H4 (cell line): ENCODE results near the gene COX5A. TPM values are rescaled to one million over a fixed set of nuclear protein-coding genes. Genes with fewer than 3 reads are reported as not detected.
A peak's percentile ranks its signal among the peaks of the same experiment; 100 is the strongest.
"Not testable (repeated sequence)": the region's sequence is repeated elsewhere in the genome, so short reads cannot be mapped to it uniquely, and the experiment has no call there.

Experiments used
- DNase-seq: peaks from one replicate; pipeline ENCODE4 v3.0.0-alpha.2; 2015; ENCODE audit warnings: low spot score
- total RNA-seq: library from RNA; depleted of rRNA; stranded (reverse); fragments of >200 nt; shearing (Covaris generic); gene quantifications from 2 replicates; pipeline ENCODE4 v1.2.3, GENCODE V29; 2014

The COX5A gene
- total RNA-seq, 1 experiment from 2014 or later: 160 TPM

DNA sequence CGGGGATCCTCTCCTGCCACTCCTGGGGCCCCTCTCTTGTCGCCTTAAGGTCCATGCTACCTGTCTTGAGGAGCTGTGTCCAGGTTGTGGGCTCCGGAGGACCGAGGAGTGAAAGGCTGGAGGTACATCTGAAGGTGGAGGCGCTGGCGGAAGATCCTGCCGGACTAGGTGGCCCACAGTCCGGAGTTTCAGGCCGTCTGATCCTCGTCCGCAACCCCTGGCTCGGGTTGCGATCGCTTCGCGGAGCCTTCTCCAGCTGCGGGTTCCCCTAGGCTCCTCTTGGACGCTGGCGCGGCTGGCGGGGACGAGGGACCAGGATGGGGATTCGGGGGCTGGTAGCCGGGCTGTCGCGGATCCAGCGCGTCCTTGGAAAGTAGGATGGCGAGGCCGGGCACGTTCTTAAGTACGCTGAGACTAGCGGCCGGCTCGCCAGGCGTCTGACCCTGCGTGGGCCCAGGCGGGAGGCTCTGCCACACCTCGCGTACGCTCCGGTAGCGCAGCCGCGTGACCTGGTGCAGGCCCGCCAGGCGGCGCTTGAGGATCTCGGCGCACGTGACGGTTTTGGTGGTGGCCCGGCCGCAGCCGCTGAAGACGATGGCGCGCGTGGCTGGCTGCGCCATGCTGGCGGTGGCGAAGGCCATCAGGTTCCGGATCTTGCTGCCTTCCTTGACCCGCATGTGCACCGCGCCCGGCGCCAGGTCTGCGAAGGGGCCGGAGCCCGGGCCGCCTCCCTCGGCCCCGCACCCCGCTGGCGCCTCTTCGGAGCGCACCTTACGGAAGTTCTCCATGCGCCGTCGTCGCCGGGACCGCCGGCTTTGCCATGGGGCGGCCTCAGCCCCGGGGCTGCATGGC, 18.1 kb upstream of the COX5A start:
- DNase-seq: no peak

DNA sequence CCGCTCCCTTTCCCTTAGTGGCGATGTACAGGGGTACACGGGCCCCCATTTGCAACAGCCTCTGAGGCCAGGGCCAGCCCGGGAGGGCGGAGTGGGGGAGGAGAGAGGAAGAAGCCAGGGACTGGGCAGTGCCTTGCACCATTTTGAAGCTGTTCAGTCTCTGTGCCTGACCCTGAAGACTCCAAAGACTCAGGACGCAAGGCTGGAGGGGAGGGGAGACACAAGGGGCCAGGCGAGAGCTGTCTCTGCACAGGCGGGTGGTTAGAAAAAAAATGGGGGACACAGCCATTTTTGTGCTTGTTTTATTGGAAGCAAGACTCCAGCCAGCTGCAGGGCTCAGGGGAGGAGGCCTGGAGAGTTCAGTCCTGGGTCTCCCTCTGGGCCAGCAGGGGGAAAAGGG, 17.1 kb upstream of the COX5A start:
- DNase-seq: no peak

DNA sequence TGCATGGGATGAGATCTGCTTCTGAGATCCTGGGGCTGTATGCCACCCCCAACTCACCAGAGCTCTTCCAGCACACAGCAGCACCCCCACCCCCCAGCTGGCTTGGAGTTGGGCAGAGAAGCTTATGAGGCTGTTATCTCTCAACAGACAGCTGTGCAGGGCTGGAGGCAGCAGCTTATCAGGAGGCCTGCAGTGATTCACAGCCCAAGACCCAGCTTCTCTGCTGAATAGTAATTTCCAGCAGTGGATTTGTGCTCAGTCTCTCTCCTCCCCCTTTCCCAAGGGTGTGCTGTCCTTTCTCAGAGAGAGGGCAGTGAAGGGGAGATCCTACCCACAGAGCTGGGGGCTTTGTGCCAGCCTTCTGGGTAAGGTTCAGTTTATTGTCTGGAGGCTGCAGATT, 16.6 kb upstream of the COX5A start:
- no peak for DNase-seq

DNA sequence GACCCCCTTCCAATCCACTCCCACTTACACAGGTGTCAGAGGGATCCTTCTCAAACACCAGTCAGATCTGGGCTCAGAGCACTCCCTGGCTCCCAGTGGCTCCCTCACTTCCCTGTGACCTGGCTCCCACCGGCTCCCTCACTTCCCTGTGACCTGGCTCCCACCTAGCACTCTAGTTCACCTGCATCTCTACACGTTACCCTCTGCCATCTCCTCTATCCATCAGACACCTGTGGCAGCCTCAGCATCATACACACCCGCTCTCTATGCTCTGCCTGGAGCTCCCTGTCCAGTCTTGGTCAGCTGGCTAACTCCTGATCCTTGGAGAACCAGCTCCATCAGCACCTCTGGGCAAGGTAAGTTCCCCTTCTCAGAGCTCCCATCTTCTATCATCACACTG, 13.1 kb upstream of the COX5A start:
- DNase-seq: no peak

DNA sequence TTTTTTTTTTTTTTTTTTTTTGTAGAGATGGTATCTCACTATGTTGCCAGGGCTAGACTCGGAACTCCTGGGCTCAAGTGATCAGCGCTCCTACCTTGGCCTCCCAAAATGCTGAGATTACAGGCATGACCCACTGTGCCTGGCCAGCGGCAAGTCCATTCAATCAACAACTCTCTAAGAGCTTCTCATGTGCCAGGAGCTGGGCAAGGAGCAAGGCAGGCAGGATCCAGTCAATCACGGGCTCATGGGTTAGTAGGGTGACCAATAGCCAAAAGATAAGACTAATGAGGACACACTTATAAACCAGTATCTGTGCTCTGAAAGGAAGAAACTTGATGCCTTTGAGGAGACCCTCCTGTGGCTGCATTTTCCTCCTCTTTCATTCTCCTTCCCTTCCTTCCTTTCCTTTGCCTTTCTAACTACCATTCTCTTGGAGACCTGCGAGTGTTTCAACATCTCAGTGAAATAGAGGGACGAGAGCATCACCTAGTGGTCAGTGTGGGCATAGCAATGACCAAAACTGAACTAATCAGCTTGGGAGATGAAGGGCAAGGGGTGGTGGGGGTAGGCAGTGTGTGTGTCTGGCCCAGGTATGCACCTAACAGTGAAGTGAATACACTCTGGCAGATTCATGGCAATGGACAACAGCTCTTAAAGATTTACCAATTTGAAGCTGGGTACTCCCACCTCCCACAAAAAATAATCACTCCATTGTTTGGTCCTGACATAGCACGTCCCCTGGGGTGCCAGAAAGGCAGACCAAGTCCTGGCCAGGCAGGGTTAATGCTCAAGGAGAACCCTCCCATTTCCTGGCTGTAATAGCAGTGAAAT, 12.4 kb upstream of the COX5A start:
- DNase-seq: peak; percentile 64

DNA sequence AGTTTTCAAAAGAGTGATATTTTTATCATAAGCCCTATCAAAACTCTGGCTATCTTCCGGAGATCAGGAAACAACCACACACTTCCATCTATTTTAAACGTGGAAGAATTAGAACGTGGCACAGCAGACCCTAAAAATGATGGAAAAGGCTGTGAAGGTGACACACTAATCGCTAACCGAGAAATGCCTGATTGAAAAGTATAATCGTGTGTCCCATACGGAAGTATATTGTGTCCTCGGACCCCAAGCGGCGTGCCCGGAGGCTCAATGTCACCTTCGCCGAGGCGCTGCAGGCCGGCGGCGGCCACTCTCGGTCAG, 642 bp downstream of the COX5A start:
- no peak for DNase-seq

DNA sequence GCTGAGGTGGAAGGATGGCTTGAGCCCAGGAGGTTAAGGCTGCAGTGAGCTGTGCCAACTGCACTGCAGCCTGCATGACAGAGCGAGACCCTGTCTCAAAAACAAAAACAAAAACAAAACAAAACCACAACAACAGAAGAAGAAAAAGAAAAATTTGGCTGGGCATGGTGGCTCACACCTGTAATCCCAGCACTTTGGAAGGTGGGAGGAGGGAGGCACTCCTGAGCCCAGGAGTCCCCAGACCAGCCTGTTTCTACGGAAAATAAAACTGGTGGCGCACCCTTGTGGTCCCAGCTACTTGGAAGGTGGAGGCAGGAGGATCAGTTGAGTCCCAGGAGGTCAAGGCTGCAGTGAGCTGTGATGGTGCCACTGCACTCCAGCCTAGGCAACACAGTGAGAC, 2.7 kb downstream of the COX5A start:
- not testable (repeated sequence) for DNase-seq

DNA sequence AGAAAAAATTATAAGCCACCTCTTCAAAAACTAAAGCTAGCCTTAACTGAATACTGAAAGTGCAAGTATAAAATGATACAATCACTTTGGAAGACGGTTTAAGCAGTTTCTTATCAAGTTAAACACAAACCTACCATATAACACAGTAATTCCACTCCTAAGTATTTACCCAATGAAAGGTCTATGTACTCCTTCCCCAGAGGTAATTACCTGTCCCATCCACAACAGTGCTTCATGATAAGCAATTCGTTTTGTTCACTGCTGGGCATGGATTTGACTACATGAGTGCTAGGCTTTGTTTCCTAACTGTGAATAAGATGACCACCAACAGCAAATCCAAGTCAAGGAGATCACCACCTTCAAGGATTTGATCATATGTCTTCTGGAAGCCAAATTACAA, 4.3 kb downstream of the COX5A start:
- DNase-seq: no peak

DNA sequence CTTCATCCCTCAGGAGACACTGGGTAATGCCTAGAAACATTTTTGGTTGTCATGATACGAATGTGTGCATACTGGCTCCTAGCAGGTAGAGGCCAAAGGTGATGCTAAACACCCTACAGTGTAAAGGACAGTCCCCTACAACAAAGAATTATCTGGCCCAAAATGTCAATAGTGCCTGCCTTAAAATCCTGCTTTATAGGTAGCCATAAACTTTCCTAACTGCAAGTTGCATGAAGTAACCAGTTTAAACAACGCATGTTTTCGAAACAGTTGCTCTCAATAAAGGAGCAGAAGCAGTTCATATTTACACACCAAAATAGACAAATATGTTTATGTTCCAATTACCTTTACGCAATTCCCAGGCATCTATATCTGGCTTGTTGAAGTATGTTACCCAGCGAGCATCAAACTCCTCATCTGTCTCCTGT, 9.1 kb downstream of the COX5A start:
- no peak for DNase-seq

DNA sequence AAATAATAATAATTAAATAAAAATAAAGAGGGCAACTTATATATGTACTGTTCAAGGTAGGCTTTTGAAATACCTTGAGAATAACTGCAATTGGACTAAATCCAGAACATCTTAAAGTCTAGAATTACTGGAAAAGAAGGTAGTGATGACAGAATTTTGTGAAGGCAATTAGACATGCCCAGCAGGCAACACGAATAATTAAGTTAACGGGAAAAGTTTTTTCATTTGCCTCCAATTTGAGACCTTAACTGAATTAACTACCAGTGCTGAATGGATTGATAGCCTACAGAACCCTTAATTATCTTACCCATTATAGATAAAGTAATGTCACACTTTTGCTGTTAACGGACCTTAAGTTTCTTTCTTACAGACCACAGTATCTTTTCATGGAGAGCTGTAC, 13.3 kb downstream of the COX5A start:
- DNase-seq: no peak

DNA sequence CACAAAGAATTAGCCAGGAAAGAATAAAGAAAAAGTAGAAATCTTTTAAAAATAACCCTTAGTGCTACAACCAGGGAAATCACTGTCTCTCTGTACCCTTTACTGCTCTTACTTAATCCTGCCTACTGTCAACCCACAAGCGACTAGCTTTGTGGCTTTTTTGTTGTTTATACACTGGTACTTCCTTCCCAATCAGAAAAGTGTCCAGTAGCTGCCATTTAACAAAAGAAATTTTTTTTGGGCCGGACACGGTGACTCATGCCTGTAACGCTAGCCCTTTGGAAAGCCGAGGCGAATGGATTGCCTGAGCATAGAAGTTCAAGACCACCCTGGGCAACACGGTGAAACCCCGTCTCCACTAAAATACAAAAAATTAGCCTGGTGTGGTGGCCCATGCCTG, 17.4 kb downstream of the COX5A start:
- peak; percentile 78 for DNase-seq

DNA sequence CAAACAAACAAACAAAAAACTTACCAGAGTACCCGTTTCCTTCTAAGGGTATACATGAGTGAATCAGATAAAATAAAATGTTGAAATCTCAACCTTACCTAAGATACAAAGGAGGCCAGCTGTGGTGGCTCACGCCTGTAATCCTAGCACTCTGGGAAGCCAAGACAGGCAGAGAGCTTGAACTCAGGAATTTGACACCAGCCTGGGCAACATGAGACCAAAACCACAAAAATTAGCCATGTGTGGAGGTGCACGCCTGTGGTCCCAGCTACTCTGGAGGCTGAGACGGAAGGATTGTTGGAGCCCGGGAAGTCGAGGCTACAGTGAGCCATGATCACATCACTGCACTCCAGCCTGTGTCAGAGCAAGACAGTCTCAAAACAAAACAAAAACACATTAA, 20.2 kb downstream of the COX5A start:
- DNase-seq: no peak

DNA sequence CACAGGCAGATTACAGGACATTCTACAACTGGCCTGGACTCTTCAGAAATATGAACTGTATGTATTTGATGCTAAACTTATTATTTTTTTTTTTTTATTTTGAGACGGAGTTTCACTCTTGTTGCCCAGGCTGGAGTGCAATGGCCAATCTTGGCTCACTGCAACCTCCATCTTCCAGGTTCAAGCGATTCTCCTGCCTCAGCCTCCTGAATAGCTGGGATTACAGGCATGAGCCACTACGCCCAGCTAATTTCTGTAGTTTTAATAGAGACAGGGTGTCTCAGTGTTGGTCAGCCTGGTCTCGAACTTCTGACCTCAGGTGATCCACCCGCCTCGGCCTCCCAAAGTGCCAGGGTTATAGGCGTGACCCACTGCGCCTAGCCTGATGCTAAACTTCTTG, 24.1 kb downstream of the COX5A start:
- DNase-seq: not testable (repeated sequence)

DNA sequence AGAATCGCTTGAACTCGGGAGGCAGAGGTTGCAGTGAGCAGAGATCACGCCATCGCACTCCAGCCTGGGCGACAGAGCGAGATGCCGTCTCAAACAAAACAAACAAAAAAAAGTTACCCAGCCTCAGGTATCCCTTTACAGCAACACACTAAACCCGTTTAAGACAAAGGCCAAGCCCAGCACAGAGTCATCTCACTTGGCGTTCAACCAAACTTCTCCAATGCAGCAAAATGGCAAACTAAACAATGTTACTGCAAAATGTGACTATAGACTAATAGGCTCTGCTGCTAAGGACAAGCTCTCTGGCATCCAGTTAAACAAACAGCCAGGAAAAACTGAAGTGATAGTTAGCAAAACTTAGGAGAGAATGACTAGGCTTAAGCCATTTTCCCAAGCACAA, 24.8 kb downstream of the COX5A start:
- no peak for DNase-seq

DNA sequence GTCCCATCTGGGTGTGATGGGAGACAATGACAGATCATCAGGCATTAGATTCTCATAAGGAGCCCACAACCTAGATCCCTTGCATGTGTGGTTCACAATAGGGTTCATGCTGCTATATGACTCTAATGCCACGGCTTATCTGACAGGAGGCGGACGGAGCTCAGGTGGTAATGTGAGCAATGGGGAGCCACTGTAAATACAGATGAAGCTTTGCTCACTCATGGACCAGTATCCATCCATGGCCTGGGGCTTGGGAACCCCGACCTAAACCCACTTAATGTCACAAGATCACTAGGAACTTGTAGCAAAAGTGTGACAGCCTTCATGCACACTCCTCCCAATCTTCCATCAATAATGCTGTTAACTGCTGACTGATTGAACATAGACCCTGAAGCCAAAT, 29.2 kb downstream of the COX5A start:
- DNase-seq: no peak

DNA sequence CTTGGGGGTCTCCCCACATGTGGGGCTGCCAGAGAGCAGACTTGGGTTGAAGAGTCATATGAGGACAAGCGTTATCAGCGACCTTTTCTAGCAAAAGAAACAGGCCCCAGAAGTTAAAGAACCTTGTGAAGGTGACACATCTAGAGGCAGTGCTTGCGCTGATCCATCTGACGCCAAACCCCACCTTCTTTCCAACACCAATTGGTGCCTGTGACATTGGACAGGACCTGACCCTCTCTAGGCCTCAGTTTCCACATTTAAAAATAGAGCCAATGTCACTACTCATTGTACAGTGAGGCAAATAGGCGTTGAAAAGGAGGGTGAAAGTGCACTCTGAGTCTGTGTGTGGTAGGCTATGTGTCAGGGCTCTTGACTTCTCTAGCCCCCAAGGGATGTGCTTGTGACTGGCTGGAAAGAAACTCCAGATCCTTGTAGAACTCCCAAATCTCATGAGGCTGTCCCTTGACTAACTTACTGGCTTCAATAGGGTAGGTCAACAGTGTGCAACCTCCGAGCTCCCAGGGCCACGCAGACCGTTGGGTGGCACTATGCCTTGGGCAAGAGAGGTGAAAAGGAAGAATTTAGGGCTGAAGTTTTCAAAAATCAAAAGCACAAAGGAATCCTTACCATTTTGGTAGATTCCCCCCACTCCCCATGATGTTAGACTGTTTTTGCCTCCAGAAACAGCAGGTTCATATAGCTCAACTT, 30.6 kb downstream of the COX5A start:
- DNase-seq: no peak

DNA sequence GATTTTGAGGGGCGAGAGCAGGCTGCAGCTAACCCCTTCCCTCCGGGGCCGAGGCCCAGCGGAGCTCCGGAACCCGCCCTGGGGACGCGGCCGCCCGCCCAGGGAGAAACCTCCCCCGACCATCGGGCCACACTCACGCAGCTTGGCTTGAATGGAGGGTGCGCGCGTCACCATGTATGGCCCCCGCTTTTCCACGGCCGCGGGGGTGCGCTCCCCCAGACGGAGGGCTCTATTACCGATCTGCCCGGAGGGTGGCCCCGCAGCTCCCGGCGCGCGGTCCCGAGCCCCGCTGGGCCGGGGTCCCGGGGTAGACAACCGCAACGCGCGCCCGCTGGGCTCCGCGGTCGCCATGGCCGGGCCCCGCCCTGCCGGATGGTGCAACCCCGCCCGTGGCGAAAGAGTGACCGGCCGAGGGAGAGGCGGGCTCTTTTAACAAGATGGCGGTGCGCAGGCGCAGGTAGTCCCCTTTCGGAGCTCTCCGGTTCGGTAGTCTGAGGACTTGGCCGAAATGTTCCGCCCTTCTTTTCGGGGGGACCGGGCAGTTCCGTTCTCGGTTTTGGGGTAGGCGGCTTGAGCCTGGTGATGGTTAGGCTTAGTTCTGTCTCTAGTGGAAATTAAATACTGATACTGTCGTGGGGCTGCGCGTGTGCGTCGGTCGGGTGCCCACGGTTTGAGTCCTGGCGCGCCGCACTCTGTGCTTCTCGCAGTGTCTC, 31.3 kb downstream of the COX5A start, which contains the start of gene FAM219B:
Gene FAM219B, minus strand, starts transcription at position 402 of the 713 bp plus-strand sequence. Its CDS starts 51 bp downstream, at position 351.
- peak; percentile 75 for DNase-seq

DNA sequence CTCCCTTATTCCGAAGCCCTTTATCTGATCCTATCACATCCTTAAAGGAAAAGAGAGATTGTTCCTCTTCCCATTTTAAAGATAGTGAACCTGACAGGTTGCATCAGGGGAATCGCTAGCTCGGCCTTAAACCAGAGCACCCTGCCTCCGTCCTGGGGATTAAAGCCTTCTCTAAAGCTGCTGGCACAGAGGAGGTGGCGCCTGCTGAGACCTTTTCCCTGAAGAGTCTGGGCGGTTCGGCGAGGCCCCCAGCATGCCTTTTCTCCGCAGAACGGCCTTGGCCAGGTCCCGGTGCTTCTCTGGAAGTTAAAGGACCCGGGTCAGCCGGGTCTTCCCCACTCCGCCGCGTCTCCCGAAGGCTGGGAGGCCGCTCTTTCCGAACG, 31.8 kb downstream of the COX5A start:
- no peak for DNase-seq

DNA sequence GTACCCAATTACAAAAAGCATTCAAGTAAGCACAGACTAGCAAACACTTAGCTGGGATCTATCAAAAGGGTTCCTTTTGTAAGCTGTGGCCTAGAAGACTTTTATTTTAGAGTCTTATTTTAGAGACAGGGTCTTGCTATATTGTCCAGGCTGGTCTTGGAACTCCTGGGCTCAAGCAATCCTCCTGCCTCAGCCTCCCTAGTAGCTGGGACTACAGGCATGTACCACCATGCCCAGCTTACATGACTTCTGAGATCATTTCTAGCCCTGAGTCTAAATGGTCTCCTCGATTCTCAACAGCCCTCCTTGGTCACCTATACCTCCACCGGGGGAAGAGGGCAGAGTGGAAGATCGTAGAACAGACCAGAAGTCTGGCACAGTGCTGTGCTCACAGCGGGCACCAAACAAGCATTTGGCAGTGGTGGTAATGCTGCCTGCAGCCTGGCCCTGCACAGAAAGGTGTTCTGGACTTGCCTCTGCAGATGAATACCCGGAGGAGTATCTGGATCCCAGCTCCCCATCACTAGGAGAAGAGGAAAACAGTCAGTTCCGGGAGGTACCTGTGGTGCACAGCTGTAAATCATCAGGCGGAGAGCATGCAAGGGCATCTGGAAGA, 33.6 kb downstream of the COX5A start:
- DNase-seq: no peak

DNA sequence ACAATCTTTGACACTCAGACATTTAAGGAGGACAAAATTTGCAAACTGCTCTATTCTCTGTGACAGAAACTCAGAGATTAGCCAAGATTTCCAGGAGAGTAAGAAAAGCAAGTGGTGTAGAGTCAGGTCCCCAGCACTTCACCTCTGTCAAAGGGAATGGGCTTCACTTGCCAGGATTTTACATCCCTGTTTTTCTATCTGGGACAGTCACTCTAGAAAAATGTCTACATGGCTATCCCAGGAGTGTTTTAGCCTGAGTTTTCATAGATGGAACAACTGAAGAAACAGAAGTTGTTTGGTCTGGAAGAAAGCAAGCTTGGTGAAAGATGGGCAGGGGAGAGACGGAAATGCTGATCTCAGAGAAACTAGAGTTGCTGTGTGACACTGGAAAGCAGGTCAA, 34.2 kb downstream of the COX5A start:
- no peak for DNase-seq

DNA sequence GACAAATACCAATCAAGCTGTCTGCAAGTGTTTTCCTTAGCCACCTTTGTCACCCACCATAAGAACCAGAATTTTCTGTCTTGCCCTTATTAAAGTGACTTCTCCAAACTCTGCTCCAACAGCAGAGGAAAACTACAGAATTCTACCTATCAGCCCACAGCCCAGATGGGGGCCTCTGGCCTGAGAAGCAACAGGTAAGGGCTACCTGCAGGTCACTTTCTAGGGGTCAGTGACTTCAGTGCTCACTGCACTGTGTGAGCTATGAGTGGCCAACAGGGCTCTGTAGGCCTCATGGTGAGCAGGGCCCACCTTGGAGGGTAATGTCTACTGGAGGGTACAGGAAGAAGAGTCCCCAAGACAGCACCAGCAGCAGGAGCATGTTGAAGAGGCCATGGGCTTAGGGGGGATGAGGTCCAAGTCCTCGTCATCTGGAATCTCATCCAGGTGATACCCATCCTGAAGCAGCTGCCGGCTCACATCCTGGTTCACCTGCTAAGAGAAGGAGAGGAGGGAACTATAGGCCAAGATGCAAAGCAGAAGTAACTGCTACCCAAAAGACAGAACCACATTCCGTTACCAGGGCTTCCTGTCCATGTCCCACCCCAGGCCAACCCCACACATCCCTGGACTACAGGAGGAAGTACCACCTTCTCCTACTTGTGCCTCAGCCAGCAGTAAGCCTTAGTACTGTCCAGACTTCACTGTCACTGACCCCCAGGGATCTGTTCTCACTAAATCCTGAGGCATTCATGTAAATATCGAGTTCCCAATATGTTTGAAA, 35.4 kb downstream of the COX5A start:
- no peak for DNase-seq
